ENCODE data around the gene TBC1D2B.

The TBC1D2B gene

DNA sequence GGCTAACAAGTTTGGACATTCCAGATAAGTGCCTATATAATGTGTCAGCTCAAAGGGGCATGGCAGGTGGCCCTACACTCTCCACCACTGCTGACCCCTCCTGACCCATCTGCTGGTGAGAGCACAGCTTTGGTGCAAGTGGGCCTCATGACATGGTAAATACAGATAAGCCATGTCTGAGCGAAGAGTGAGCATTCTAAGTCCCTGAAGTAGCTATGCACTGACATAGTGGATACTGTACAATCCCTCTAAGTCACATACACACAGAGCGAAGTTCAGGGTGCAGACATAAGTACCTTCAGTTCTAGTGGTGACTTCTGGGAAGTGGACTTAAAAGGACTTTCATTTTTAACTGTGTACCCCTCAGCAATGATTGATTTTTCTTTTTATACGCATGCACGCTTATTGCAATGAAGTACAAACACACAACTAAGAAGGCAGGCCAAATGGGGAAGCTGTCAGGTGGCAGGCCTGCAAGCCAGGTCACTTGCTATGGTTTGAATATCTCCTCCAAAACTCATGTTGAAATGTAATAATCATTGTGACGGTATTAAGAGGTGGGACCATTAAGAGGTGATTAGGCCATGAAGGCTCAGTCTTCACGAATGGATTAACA lies 41.5 kb downstream of the TBC1D2B start:
- TF ChIP-seq, protein P1, sequence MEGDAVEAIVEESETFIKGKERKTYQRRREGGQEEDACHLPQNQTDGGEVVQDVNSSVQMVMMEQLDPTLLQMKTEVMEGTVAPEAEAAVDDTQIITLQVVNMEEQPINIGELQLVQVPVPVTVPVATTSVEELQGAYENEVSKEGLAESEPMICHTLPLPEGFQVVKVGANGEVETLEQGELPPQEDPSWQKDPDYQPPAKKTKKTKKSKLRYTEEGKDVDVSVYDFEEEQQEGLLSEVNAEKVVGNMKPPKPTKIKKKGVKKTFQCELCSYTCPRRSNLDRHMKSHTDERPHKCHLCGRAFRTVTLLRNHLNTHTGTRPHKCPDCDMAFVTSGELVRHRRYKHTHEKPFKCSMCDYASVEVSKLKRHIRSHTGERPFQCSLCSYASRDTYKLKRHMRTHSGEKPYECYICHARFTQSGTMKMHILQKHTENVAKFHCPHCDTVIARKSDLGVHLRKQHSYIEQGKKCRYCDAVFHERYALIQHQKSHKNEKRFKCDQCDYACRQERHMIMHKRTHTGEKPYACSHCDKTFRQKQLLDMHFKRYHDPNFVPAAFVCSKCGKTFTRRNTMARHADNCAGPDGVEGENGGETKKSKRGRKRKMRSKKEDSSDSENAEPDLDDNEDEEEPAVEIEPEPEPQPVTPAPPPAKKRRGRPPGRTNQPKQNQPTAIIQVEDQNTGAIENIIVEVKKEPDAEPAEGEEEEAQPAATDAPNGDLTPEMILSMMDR (IDR thresholded peaks at IDR 0.05; ENCODE audit: low read depth, low read length) = no peak
- H3K4me3 ChIP-seq (ENCODE audit: low read depth, low read length) = no peak overlapping the region

DNA sequence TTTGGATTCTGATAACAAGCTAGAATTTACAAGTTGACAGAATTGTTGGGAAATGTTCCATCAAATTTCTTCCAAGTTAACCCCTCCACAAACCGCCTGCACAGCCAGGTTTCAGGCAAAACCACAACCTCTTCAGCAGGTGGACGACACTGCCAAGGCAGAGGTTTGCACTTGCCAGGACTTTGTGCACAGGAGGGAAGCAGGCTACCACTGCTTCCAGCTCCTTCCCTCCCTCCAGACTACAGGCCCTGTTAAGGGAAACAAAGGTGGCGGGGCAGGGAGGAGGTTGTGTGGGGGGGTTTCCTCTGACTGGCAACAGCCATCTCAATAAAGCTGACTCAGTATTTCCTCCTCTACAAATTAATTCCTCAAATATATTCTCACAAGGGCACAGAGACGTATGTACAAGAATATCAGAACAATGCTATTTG lies 42.2 kb downstream of the TBC1D2B start:
- H3K4me3 ChIP-seq (ENCODE audit: low read depth, low read length) = no peak overlapping the region
- TF ChIP-seq, protein P1 (IDR thresholded peaks at IDR 0.05; ENCODE audit: low read depth, low read length) = no peak

DNA sequence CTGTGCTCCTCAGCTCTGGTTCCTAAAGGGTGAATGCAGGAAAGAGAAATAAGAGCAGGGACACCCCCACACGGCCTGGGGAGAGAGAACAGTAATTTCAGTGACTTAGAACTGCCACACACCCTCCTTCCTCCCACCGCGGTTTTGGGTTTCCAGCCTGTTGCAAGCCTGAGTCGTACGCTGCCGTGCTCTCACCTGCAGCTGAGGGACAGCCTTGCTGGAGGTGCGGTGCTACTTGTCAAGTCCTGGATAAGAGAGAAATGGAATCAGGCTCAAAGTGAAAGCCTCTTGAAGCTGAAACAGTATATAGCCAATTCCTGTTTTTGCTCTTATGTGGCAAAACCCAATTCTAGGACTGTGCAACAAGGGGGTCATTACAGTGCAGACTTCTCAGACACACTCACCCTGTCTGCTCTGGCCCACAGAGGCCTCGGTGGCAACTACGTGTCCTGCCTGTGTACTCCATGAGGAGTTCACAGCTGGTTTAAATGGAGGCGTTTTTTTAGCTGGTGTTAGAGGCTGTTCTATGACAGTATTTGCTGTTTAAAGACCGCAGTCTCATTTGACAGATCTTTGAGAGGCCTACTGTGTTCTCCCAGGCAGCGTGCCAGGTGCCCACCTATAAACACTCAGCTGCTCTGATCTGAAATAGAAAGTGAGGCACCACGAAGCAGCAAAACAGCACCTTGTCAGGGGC lies 42.9 kb downstream of the TBC1D2B start:
- H3K4me3 ChIP-seq (ENCODE audit: low read depth, low read length) = no peak overlapping the region
- TF ChIP-seq, protein P1 (IDR thresholded peaks at IDR 0.05; ENCODE audit: low read depth, low read length) = no peak

DNA sequence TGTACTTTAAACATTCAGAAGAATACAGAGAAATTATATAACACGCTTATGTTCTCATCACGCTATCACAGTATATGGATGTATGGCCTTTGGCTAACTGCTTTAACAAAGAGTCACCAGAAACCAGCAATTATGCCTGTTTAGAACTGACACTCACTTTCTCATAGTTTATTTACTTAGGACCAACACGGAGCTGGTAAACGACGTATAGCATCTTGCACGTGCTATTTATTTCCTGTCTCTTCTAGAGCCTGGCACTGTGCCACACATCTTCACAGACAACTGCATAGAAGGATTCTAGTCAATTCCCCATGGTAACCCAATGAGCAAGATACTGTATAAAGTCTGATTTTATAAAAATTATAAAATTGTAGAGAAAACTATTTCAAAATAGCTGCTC lies 43.6 kb downstream of the TBC1D2B start:
- H3K4me3 ChIP-seq (ENCODE audit: low read depth, low read length) = no peak overlapping the region
- TF ChIP-seq, protein P1 (IDR thresholded peaks at IDR 0.05; ENCODE audit: low read depth, low read length) = no peak

DNA sequence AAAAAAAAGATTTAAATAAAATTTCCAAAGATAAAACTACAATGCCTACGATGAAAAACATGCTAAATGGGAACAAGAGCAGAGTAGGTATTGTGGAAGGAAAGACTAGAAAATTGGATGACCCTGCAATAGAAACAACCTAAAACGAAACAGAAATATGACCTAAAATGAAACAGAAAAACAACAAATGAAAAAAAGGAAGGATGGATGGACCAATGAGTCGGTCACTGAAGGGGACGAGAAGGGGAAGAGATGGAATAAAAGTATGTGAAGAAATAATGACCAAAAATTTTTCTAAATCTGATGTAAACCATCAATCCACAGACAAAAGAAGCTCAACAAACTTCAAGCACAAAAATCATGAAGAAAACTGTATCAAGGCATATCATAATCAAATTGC lies 44.8 kb downstream of the TBC1D2B start:
- no peak overlapping the region for H3K4me3 ChIP-seq (ENCODE audit: low read depth, low read length)
- TF ChIP-seq, protein P1 (IDR thresholded peaks at IDR 0.05; ENCODE audit: low read depth, low read length) = no peak

DNA sequence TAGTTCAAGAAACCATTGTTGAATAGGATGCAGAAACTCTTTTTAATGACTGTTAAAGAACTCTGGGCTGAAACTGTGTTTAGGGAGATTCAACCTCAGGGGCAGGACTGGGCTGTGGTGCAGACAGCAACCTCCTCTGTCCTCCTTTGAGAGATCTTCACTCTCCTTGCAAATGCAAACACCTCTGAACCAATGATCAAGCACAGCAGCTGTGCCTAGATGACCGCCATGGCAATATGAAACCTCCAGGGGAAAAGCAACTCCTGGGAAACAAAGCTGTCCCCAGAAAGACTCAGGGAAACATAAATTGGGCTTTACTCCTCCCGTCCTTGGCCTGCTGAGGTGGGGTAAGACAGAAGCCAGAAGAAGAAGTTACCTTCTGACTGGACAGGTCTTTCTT lies 52.6 kb downstream of the TBC1D2B start:
- no peak overlapping the region for H3K4me3 ChIP-seq (ENCODE audit: low read depth, low read length)
- TF ChIP-seq, protein P1 (IDR thresholded peaks at IDR 0.05; ENCODE audit: low read depth, low read length) = no peak

DNA sequence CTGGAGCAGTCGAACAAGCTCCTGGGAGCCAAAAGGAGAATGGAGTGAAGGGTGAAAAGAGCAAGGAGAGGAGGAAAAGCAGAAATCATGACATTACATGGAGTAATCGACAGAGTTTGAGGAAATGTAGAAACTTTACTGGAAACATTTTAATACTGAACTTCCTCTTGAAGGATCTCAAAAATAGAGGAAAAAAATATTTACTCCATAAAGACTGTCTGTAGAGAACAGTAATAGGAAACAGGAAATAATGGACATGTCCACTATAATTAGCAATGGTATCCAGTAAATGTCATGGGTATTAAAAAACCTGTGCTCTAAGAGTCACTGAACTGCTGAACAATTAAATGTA lies 53.0 kb downstream of the TBC1D2B start:
- no peak overlapping the region for H3K4me3 ChIP-seq (ENCODE audit: low read depth, low read length)
- TF ChIP-seq, protein P1 (IDR thresholded peaks at IDR 0.05; ENCODE audit: low read depth, low read length) = no peak
